Ovary (tissue), 1 donor: ENCODE data around the gene TAF11L3.

ENCODE experiments used
- EP300 ChIP-seq: sonication (generic); formaldehyde crosslinking; IDR thresholded peaks from one replicate; pipeline ENCODE4 v1.6.1; 2017; ENCODE audit warnings: antibody characterized with exemption
- POLR2A ChIP-seq: fragments of 450-650 bp; IDR thresholded peaks from one replicate; pipeline ENCODE4 v1.6.1; 2017; ENCODE audit warnings: antibody characterized with exemption, mild to moderate bottlenecking, moderate library complexity

GRCh38 chr5:17481378-17481777 lies 36.8 kb upstream of the TAF11L3 start:
- TF ChIP-seq EP300 (no peak), POLR2A (no peak)
